ENCODE results near the gene CCDC142. TPM values are rescaled to one million over a fixed set of nuclear protein-coding genes. Genes with fewer than 3 reads are reported as not detected.

Gene CCDC142
- total RNA-seq, 3 donors from 2014 or later: 10.6 to 38.0 (median 27.1) TPM

DNA sequence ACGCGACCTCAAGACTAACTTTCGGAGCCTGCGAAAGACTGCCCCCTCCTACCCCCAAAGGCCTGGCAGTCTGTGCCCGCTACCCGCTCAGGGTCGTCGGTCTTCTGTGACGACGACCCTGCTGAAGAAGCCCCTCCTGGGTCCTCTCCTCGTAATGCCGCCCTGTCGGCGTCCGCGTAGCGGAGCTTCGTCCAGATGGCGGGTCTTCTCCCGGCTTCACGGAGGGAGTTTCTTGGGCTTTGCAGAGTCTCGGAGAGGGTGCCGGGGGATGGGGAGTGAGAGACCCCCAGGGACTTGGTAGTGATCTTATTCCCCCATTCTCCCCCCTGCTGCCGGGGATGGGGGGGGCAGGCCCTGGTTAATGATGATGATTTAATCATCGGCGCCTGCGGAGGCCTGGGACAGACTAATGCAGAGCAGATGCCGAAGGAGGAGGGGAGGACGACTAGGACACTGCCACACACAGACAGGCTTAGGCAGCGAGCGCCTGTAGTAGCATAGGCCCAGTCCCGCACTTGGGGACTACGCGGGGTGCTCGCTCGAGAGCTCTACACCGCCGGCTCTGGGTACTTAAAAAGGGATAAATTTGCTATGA lies 25.2 kb upstream of the CCDC142 start:
- H3K4me1 ChIP-seq: peaks cover 0 to 19% of the 10 kb centered on the region in 2 donors
- H3K27ac ChIP-seq: peak overlapping the region; percentile 99
- TF ChIP-seq, protein P1, sequence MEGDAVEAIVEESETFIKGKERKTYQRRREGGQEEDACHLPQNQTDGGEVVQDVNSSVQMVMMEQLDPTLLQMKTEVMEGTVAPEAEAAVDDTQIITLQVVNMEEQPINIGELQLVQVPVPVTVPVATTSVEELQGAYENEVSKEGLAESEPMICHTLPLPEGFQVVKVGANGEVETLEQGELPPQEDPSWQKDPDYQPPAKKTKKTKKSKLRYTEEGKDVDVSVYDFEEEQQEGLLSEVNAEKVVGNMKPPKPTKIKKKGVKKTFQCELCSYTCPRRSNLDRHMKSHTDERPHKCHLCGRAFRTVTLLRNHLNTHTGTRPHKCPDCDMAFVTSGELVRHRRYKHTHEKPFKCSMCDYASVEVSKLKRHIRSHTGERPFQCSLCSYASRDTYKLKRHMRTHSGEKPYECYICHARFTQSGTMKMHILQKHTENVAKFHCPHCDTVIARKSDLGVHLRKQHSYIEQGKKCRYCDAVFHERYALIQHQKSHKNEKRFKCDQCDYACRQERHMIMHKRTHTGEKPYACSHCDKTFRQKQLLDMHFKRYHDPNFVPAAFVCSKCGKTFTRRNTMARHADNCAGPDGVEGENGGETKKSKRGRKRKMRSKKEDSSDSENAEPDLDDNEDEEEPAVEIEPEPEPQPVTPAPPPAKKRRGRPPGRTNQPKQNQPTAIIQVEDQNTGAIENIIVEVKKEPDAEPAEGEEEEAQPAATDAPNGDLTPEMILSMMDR (IDR thresholded peaks at IDR 0.05): no peak
- TF ChIP-seq POLR2A (IDR thresholded peaks at IDR 0.05): no peak
- no peak for TF ChIP-seq POLR2AphosphoS5 (IDR thresholded peaks at IDR 0.05)
- H3K9me3 ChIP-seq: no peaks in the 10 kb centered on the region
- intact Hi-C loops (cut with DNase I; ENCODE audit: low total_unique reads): no loop called here
- H3K4me3 ChIP-seq: peak overlapping the region; percentile 63 to 87 (median 82)
- H3K36me3 ChIP-seq: no peaks in the 10 kb centered on the region
- DNase-seq (ENCODE audit: low spot score in 2 of 2): peak in 1 of 2 donors; percentile 37
- peaks cover 1 to 12% of the 10 kb centered on the region in 2 donors for H3K27me3 ChIP-seq

DNA sequence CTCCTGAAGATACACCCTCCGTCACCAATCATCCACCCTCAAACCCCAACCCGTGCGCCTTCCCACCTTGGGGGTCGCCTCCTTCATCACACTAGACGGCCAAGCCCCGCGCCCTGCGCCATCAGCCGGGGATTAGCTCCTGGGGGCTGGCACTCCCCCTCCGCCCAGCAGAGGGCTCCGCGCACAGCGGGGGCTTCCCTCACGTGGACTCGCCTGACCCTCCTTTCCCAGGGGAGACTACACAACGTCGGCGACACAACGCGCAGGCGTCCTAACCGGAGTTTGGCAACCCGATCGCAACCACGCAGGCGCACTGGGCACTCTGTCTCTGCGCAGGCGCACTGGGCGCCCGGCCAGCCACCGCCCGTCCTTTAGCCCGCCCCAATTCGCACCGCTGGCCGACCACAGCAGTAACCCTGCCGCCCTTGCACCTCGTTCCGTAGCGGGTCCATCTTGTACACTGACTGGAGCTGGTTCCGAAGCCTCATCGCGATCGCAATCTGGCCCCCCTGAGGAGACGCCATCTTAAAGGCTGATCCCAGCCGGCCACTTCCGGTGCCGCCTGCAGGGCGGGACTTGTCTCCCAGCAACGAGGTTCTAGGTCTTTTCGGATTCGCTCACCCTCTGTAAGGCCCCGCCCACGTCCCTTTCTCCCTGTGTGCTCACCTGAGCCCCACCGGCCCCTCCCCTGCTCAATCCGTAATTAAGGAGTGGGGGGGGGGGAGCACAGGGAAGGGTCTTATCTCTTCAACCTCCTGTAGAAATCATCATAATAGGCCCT lies 24.5 kb upstream of the CCDC142 start, which contains the start of gene PCGF1:
Gene PCGF1 (minus strand): TSS at position 551 of the 781 bp plus-strand sequence. CDS start 27 bp downstream, at position 524.
- Histone ChIP-seq H3K27me3 (peaks cover 0 to 5% of the 10 kb centered on the region in 2 donors), H3K36me3 (no peaks in the 10 kb centered on the region), H3K9me3 (no peaks in the 10 kb centered on the region), H3K4me1 (peaks cover 0 to 19% of the 10 kb centered on the region in 2 donors), H3K27ac (peak within 1 kb of the TSS; percentile 99), H3K4me3 (peak within 1 kb of the TSS; percentile 63 to 87 (median 82))
- peak; percentile 98 to 99 for DNase-seq (ENCODE audit: low spot score in 2 of 2)
- TF ChIP-seq POLR2A (IDR thresholded peaks at IDR 0.05) (peak; percentile 13), POLR2AphosphoS5 (IDR thresholded peaks at IDR 0.05) (peak; percentile 89 to 95 (median 94))
- TF ChIP-seq, protein P1 (IDR thresholded peaks at IDR 0.05): peak in 1 of 3 donors; percentile 17
- intact Hi-C loops (cut with DNase I; ENCODE audit: low total_unique reads): no loop called here

DNA sequence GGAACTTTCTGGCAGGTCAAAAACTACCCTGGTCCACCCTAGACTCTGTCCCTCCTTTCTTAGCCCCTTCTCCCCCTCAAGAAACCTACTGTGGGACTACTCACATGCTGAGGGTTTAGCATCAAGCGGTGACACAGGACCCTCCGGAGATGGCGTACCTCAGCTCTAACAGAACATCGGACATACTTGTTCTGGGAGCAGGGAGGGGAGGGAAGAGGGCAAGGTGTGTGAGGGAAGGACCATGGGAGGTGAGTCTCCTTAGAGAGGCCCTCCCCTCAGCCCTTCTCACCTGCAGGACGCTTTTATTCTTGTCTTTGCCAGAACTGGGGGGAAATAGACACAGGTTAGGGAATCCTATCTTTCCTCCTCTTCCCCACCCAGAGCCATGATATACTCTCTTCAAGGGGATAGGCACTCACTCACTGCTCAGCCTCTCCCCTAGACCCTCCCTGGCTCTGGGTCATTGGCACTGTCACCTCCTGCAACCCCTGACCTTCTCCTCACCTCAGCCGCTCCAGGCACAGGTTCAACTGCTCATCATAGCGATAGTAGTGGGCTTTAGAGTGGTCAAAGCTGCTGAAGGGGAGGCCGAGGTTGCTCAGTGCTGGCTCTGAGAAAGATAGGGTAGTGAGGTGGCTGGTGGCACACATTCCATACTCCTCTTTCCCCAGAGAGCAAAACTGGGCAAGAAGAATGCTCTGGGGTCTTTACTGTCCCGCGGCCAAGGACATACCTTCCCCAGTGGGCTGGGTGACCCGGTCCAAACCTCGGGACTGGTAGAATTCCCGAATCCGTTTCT lies 22.8 kb upstream of the CCDC142 start:
- peak overlapping the region in 2 of 3 donors; percentile 16 to 87 for H3K4me3 ChIP-seq
- H3K36me3 ChIP-seq: no peaks in the 10 kb centered on the region
- no peak for DNase-seq (ENCODE audit: low spot score in 2 of 2)
- no peak for TF ChIP-seq POLR2A (IDR thresholded peaks at IDR 0.05)
- no peak for TF ChIP-seq POLR2AphosphoS5 (IDR thresholded peaks at IDR 0.05)
- TF ChIP-seq, protein P1 (IDR thresholded peaks at IDR 0.05): no peak
- H3K27me3 ChIP-seq: no peaks in the 10 kb centered on the region
- H3K4me1 ChIP-seq: peaks cover 0 to 19% of the 10 kb centered on the region in 2 donors
- intact Hi-C loops (cut with DNase I; ENCODE audit: low total_unique reads): no loop called here
- H3K27ac ChIP-seq: peak overlapping the region in 1 of 2 donors; percentile 42
- H3K9me3 ChIP-seq: no peaks in the 10 kb centered on the region

DNA sequence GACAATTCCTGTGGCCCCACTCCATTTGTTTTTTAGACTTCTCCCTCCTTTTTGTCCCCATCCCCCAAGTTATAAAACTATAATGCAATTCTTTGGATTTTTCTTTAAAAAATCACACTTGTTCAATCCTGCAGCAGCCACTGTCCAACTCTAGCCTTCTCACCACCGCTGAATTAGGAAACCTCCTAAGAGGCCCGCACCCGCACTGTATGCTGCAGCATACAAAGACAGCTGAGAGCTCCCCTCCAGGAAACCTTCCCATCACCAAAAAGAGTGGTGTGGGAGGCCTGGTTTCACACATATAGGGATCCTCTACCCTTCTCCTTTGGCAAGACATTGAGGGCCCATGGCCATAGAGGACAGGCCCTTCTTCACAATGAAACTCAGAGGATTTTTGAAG lies 21.8 kb upstream of the CCDC142 start:
- H3K27ac ChIP-seq: peak overlapping the region in 1 of 2 donors; percentile 89
- no peaks in the 10 kb centered on the region for H3K36me3 ChIP-seq
- intact Hi-C loops (cut with DNase I; ENCODE audit: low total_unique reads): no loop called here
- peaks cover 0 to 4% of the 10 kb centered on the region in 2 donors for H3K27me3 ChIP-seq
- H3K4me1 ChIP-seq: peaks cover 0 to 19% of the 10 kb centered on the region in 2 donors
- H3K4me3 ChIP-seq: peak overlapping the region in 2 of 3 donors; percentile 68 to 72
- DNase-seq (ENCODE audit: low spot score in 2 of 2): no peak
- H3K9me3 ChIP-seq: no peaks in the 10 kb centered on the region
- TF ChIP-seq, protein P1 (IDR thresholded peaks at IDR 0.05): no peak
- TF ChIP-seq POLR2AphosphoS5 (IDR thresholded peaks at IDR 0.05): no peak
- no peak for TF ChIP-seq POLR2A (IDR thresholded peaks at IDR 0.05)
